Lower lobe of right lung (tissue), 2 donors: ENCODE measurements around the gene TFCP2L1. TPM values are rescaled to one million over a fixed set of nuclear protein-coding genes. Genes with fewer than 3 reads are reported as not detected.

Experiments
- ATAC-seq, 2 donors: fragments of 200-7000 bp; cut with Tn5 transposase; one replicate each; pipeline ENCODE4 v1.9.1; 2020 to 2022; ENCODE audit warnings: mild to moderate bottlenecking in 2 of 2, moderate library complexity in 2 of 2
- DNase-seq: peaks from one replicate; pipeline ENCODE4 v3.0.0-alpha.2; 2020
- H3K27ac ChIP-seq: fragments of 200-600 bp; one replicate; pipeline ENCODE4 v1.8.0; 2022
- H3K27me3 ChIP-seq: fragments of 200-600 bp; one replicate; pipeline ENCODE4 v1.8.0; 2022; ENCODE audit warnings: low read depth
- H3K36me3 ChIP-seq: fragments of 200-600 bp; one replicate; pipeline ENCODE4 v1.8.0; 2022; ENCODE audit warnings: mild to moderate bottlenecking
- H3K4me1 ChIP-seq: fragments of 200-600 bp; one replicate; pipeline ENCODE4 v1.8.0; 2022
- H3K4me3 ChIP-seq: fragments of 200-600 bp; one replicate; pipeline ENCODE4 v1.8.0; 2022; ENCODE audit warnings: mild to moderate bottlenecking
- H3K9me3 ChIP-seq: fragments of 200-600 bp; one replicate; pipeline ENCODE4 v1.8.0; 2022
- intact Hi-C: fragments of 100-400 bp; cut with DNase I; formaldehyde crosslinking; loops from one replicate; pipeline ENCODE4 v1.11.0; 2022
- total RNA-seq: library from RNA; stranded (reverse); fragmentation: NEBNext Ultra II Directional; extraction: Animal tissue kit (Norgen Biotek cat#: 25700); gene quantifications from one replicate; pipeline ENCODE4 v1.2.1, GENCODE V29; 2021
- TF ChIP-seq, protein P1 (sequence below): fragments of 200-600 bp; IDR thresholded peaks from one replicate; pipeline ENCODE4 v1.8.0; 2022; ENCODE audit warnings: antibody characterized with exemption, mild to moderate bottlenecking
- donor health status: DM: no; HTN: yes; CAD: no; lungs with severe emphysema.

Gene TFCP2L1
- total RNA-seq, 1 donor from 2014 or later, result 19.2 TPM

DNA sequence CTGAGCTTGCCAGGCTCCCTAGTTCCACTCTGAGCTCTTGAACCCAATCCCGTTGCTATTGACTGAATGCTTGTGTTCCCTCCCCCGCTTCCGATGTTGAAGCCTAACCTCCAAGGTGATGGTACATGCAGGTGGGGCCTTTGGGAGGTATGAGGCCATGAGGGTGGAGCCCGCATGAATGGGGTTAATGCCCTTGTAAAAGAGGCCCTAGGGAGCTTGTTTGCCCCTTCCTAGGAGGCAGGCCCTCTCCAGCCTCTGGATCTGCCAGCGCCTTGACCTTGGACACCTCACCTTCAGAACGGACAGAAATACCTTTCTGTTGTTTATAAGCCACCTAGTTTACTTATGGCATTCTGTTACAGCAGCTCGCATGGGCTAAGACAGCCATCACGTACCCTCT lies 71.6 kb downstream of the TFCP2L1 start:
- Histone ChIP-seq H3K27ac (no peak overlapping the region), H3K4me1 (peaks cover 9% of the 10 kb centered on the region)
- intact Hi-C loops, result no loop called here

DNA sequence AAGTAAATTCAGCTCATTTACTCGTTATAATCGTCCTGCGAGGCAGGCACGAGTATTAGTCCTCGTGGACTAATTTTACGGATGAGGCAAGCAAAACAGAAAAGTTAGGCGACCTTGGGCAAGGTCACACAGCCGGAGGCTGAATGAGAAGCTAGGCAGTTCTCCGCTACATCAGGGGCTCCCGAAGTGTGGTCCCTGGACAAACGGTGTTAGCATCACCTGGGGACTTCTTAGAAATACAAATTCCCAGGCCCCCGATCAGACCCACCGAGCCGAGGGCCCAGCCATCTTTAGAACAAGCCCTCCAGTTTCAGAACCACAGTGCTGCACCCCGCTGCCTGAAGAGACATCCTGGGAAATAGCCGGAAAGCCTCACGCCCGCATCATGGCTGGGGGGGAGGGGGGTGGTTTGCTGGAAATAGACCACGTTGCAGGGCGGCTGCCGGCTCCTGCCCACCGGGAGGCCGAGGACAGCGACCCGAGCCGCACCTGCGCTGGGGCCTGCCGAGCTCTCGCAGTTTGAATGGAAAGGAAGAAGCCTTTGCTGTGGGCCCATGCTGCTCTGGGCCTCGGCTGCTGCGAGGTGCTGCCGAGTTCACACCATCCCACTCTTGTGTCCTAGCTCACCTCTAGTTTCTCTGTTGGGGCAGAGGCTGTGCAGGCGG lies 72.2 kb downstream of the TFCP2L1 start:
- H3K27ac ChIP-seq, result no peak overlapping the region
- H3K4me1 ChIP-seq, result peaks cover 9% of the 10 kb centered on the region
- DNase-seq, result peak; percentile 39
- intact Hi-C loops, result no loop called here
- TF ChIP-seq, protein P1, sequence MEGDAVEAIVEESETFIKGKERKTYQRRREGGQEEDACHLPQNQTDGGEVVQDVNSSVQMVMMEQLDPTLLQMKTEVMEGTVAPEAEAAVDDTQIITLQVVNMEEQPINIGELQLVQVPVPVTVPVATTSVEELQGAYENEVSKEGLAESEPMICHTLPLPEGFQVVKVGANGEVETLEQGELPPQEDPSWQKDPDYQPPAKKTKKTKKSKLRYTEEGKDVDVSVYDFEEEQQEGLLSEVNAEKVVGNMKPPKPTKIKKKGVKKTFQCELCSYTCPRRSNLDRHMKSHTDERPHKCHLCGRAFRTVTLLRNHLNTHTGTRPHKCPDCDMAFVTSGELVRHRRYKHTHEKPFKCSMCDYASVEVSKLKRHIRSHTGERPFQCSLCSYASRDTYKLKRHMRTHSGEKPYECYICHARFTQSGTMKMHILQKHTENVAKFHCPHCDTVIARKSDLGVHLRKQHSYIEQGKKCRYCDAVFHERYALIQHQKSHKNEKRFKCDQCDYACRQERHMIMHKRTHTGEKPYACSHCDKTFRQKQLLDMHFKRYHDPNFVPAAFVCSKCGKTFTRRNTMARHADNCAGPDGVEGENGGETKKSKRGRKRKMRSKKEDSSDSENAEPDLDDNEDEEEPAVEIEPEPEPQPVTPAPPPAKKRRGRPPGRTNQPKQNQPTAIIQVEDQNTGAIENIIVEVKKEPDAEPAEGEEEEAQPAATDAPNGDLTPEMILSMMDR, result no peak
- H3K27me3 ChIP-seq, result peaks cover under 1% of the 10 kb centered on the region
- H3K9me3 ChIP-seq, result no peaks in the 10 kb centered on the region
- no peaks in the 10 kb centered on the region for H3K36me3 ChIP-seq
- no peak for ATAC-seq
- no peak overlapping the region for H3K4me3 ChIP-seq

More for the DNA sequence above, 71.6 kb downstream of the TFCP2L1 start:
- Histone ChIP-seq H3K27me3 (peaks cover 7% of the 10 kb centered on the region), H3K4me3 (no peak overlapping the region), H3K36me3 (no peaks in the 10 kb centered on the region), H3K9me3 (no peaks in the 10 kb centered on the region)
- TF ChIP-seq, protein P1, result no peak
- ATAC-seq (no peak), DNase-seq (peak; percentile 19)

DNA sequence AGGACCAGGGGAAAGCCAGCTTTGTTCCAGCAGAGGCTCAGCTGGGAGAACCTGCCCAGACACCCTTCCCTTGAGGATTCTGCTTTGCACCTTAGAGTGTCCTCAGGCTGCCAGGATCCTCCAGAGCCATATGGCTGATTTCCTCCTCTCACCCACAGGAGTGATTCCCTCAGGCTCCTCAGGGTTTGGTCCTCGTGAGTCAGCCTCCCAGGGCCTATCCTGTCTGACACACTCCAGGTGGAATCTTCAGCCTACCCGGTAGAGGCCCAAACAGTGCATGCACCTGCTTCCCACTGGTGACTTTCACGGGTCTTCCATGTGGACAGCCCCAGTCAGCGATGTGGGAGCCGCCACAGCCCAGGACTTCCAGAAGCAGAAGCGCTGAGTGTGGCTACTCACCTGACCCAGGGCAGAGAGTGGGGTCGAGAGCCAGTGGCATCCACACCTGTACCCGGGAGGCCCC lies 73.3 kb downstream of the TFCP2L1 start:
- TF ChIP-seq, protein P1, result no peak
- ATAC-seq (peak; percentile 37 to 40), DNase-seq (peak; percentile 41)
- intact Hi-C loops, result no loop called here
- Histone ChIP-seq H3K36me3 (no peaks in the 10 kb centered on the region), H3K27me3 (no peaks in the 10 kb centered on the region), H3K27ac (peak overlapping the region; percentile 13), H3K4me3 (no peak overlapping the region), H3K4me1 (peaks cover 9% of the 10 kb centered on the region), H3K9me3 (no peaks in the 10 kb centered on the region)

DNA sequence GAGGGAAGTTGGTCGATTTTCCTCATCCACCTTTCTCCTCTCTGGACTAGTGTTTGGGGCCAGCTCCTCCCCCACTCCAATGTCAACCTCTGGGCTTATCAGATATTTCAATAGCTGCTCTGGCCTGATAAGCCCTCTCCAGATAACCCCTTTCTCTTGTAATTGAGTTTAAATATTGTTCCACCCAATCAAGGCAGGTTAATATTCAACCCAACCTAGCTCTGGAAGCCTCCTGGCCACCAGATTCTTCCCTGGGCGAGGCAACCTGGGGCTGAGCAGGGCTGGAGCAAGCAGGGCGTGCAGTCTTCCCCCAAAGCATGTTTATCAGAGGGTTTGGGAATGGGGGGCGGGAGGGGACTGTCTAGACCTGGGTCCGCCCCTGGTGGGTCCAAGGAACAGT lies 73.8 kb downstream of the TFCP2L1 start:
- Histone ChIP-seq H3K4me1 (peaks cover 9% of the 10 kb centered on the region), H3K27me3 (no peaks in the 10 kb centered on the region), H3K36me3 (no peaks in the 10 kb centered on the region), H3K9me3 (no peaks in the 10 kb centered on the region), H3K4me3 (no peak overlapping the region), H3K27ac (peak overlapping the region; percentile 13)
- DNase-seq (peak; percentile 60), ATAC-seq (peak; percentile 80 to 90)
- TF ChIP-seq, protein P1, result no peak
- intact Hi-C loops, result no loop called here

DNA sequence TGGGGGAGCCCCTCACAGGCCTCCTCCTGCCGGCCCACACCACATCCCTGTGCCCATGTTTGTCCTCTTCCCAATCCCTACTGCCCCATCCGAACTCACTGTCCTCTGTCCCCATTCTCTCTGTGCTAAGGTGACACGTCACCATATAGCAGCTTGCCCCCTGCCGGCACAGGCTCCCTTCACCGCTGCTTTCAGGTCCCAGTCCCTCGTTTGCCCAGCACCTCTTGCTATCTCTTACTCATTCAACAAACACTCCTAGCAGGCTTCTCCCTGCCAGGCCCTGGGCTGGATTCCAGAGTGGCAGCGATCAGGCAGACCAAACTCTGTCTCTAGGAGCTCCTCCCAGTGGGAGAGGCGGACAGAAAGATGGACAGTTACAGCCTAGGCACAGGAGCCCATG lies 74.3 kb downstream of the TFCP2L1 start:
- DNase-seq (peak; percentile 80), ATAC-seq (peak; percentile 81 to 86)
- H3K27me3 ChIP-seq, result no peaks in the 10 kb centered on the region
- no peaks in the 10 kb centered on the region for H3K36me3 ChIP-seq
- H3K27ac ChIP-seq, result peak overlapping the region; percentile 13
- no peak overlapping the region for H3K4me3 ChIP-seq
- intact Hi-C loops, result no loop called here
- H3K9me3 ChIP-seq, result no peaks in the 10 kb centered on the region
- peaks cover 9% of the 10 kb centered on the region for H3K4me1 ChIP-seq
- TF ChIP-seq, protein P1, result no peak
